Uterus (tissue), 2 donors: ENCODE results near the gene ANKRD52.

ENCODE experiments used
- POLR2A ChIP-seq, 2 donors: fragments of 450-650 bp; IDR thresholded peaks; one replicate each; pipeline ENCODE4 v1.6.1; 2016; ENCODE audit warnings: antibody characterized with exemption in 2 of 2, mild to moderate bottlenecking in 1 of 2, moderate library complexity in 1 of 2
- TF ChIP-seq, protein P1 (sequence below), 4 experiments: fragments of 200-600 bp in 2 of 4; fragments of 450-650 bp in 2 of 4; sonication (generic) in 2 of 4; IDR thresholded peaks; one replicate each; pipeline ENCODE4 v1.5.1; 2016 to 2019; ENCODE audit warnings: antibody characterized with exemption in 4 of 4, mild to moderate bottlenecking in 2 of 4, moderate library complexity in 1 of 4

DNA sequence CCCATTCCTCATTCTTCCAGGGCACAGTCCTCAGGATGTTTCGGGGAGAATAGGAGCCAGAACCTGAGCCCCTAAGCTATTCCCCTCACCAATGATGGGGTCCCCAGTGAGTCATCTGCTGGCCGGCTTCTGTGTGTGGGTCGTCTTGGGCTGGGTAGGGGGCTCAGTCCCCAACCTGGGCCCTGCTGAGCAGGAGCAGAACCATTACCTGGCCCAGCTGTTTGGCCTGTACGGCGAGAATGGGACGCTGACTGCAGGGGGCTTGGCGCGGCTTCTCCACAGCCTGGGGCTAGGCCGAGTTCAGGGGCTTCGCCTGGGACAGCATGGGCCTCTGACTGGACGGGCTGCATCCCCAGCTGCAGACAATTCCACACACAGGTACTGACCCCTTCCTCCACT is 27.0 kb downstream of the ANKRD52 start:
- TF ChIP-seq, protein P1, sequence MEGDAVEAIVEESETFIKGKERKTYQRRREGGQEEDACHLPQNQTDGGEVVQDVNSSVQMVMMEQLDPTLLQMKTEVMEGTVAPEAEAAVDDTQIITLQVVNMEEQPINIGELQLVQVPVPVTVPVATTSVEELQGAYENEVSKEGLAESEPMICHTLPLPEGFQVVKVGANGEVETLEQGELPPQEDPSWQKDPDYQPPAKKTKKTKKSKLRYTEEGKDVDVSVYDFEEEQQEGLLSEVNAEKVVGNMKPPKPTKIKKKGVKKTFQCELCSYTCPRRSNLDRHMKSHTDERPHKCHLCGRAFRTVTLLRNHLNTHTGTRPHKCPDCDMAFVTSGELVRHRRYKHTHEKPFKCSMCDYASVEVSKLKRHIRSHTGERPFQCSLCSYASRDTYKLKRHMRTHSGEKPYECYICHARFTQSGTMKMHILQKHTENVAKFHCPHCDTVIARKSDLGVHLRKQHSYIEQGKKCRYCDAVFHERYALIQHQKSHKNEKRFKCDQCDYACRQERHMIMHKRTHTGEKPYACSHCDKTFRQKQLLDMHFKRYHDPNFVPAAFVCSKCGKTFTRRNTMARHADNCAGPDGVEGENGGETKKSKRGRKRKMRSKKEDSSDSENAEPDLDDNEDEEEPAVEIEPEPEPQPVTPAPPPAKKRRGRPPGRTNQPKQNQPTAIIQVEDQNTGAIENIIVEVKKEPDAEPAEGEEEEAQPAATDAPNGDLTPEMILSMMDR (IDR thresholded peaks at IDR 0.05), result no peak
- no peak for TF ChIP-seq POLR2A (IDR thresholded peaks at IDR 0.05)
